Stromal cell of bone marrow (primary cell): ENCODE measurements around the gene SLC7A6.

Experiments used
- DNase-seq: peaks from one replicate; pipeline ENCODE4 v3.0.0-alpha.2; 2012; ENCODE audit warnings: low read depth

Gene SLC7A6

DNA sequence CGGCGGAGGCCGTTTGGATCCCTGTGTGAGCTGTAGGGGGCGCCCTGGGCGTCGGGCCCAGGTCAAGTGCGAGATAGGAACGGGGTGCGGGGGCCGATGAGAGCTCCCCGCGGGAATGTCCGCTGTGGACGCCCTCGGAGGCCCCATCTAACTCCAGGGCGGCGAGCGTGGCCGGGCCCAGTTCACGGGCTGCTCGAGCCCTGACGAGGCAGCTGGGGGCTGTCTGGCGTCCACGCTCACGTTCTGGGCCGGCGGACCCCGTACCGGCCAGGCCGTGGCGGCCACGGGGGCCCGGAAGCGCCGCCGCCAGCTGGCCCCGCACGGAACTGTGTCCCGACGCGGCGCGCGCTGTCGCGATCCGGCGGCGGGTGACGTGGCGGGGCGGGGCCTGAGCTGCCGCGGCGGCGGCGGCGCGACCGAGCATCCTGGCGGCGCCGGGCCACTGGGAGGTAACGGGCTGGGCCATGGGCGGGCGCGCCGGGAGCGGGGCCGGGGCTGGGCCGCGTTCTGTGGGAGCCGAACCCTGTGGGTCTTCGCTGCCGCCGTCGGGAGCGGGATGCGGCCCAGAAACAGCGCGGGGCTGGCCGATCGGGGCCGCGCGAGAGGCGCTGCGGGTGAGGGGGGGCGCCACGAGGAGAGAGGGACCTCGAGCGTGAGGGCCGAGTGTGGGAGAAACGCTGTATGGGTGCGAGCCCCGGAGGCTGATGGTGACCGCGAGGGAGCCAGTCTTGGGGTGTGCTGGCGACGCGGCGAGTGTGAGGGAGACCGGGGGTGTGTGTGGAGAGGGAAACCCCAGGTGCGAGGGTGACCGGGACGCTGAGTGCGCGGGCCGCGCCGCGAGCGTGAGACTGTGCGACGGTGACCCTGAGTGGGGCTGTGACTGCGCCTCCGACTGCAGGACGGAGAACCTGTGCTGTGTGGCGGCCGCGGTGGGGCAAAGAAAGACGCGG is at the start of gene SLC7A6:
SLC7A6 (plus strand) TSS at position 399 of the 950 bp plus-strand sequence. CDS start 10,201 bp downstream, outside the sequence.
- peak; percentile 40 for DNase-seq

DNA sequence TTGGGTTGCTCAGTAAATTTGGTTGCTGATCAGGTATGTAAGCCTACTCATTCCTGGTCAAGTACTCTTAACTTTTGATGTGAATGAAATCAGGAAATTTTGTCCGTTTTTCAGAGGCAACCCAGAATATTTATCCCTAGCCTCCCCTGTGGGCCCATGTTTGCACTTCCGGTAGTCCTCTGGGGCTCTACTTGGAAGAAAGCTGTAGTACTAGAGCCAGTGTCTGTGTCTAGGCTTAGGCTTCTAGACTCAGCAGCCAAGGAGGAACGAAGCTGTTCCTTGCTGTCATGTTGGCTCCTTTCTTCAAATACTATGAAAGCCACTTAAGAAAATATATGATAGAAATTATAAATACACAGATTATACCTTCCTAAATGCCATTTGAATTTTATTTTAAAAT is 49.6 kb upstream of the SLC7A6 start:
- DNase-seq = no peak

DNA sequence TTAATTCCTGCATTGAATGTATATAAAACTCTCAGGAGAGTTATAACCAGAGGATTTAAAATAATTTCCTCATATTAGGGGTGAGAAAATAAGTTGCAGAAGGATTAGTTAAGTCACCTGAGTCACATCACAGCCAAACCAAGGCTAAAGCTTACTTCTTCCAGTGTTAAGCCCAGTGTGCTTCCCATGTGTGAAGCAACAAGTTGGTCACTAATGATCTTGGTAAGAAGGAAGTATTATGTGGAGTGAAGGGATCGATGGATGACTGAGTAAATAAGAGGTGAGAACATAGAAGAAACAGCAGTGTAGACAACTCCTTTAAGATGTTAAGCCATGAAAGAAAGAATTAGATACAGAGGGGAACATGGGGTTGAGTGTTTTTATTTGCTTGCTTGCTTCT is 49.0 kb upstream of the SLC7A6 start:
- DNase-seq = no peak

- DNase-seq = no peak
Observed at GRCh38 chr16:68216240-68216639, 48.1 kb upstream of the SLC7A6 start.

GRCh38 chr16:68217506-68217905 is 46.8 kb upstream of the SLC7A6 start:
- DNase-seq = no peak

GRCh38 chr16:68219725-68220351 is 44.5 kb upstream of the SLC7A6 start:
- DNase-seq = no peak

- no peak for DNase-seq
Observed at GRCh38 chr16:68223072-68223471, 41.3 kb upstream of the SLC7A6 start.

GRCh38 chr16:68226116-68226515 is 38.2 kb upstream of the SLC7A6 start:
- no peak for DNase-seq

- DNase-seq = no peak
Observed at GRCh38 chr16:68227183-68227793, 37.0 kb upstream of the SLC7A6 start.

- no peak for DNase-seq
Observed at GRCh38 chr16:68227850-68228553, 36.3 kb upstream of the SLC7A6 start.

GRCh38 chr16:68228652-68229051 is 35.7 kb upstream of the SLC7A6 start:
- DNase-seq = no peak

DNA sequence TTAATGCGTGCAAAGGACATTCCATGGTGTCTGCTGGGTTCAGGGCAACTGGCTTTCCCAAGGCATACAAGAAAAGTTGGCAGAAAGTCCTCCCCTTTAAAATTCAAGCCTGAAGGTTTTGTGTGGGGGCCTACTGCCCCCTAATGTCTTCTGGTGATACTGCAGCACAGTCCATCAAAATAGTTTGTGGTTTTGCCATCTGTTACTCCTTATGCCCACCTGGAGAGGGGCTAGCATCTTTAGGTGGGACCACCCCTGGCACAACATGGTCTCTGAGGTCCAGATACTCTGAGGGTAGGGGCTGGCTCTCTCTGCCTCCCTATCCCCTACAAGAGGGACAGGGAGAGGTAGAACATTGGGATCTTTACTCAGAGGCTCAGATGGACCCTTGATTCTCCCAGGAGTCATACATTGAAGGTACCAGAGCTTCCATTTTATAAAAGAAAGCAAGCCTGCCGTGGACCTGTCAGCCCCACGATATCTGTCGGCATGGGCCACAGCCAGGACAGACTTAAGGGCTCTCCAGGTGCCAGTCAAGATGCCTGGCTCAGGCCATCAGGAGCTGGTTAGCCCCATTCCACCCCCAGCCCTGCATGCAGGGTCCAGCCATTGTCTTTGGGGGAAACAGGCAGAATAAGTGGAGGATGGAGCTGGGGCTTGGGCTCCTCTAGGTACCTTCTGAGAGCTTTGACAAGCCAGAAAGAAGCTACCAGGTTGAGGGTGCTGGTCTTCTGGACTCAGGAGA is 34.7 kb upstream of the SLC7A6 start:
- peak; percentile 41 for DNase-seq

- DNase-seq = no peak
Observed at GRCh38 chr16:68230176-68230571, 34.2 kb upstream of the SLC7A6 start.

DNA sequence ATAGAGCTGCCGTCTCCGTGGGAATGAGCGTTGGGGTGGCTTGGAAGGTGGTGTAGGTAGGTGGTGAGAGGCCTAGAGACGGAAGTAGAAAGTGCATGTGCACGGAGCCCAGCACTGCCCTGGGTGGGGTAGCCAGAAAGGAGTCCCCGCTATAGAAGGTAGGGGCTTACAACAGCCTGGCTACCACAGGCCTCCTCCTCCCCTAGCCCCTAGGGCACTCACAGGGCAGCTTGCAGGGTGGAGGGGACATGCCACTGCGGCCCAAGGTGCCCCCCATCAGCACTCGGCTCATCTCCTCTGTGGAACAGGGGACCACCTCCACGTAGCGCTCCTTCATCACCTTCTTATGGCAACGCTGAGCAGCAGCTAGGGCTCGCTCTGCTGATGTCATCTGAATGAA is 33.4 kb upstream of the SLC7A6 start:
- no peak for DNase-seq

DNA sequence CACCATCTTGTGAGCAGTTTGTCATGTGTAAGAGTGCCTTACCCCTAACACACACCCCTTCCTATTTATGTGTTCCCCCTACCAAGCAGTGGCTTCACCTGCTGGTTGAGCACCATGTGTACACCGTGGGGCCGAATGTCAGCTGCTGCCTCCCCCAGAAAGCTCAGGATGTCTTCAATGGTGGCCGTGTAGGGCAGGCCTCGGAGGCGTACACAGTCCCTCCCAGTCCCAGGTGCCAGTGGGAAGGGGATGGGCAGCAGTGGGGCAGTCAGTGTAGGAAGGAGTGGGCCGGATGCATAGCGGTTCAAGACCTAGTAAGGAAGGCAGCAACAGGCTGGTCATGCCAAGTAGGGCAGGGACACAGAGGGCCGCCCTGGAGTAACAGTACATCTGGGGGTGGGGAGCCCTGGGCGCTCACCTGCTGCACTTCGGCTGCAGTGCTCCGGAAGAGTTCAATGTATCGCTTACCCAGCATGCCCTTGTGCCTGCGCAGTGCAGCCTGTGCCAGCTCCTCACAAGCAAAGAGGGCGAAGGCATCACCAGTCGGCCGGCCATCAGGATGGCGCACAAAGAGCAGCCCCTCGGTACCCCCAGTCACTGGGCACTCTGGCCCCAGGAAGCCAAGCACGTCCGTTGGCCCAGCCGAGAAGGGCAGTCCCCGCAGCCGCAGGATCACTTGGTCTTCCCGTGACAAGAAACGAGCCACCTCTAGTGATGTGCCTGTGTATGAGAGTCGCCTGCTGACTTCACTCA is 32.8 kb upstream of the SLC7A6 start:
- DNase-seq = no peak

DNA sequence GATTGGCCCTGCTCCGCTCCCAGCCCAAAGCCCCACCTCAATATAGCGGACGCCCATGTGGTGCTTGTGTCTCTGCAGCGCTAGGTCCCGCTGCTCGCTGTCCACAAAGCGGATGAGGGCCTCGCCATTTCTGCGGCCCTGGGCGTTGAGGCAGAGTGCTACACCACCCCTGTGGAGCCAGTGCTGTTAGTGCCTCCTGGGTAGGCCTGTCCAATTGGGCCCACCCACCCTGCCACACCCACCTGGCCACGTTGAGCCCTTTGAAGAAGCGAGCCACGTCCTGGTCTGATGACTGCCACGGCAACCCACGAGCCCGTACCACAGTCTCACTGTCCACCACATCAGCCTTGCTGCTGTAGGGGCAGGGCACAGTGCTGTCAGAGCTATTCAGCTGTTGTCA is 32.0 kb upstream of the SLC7A6 start:
- no peak for DNase-seq

GRCh38 chr16:68233085-68233834 is 31.1 kb upstream of the SLC7A6 start:
- DNase-seq = no peak

DNA sequence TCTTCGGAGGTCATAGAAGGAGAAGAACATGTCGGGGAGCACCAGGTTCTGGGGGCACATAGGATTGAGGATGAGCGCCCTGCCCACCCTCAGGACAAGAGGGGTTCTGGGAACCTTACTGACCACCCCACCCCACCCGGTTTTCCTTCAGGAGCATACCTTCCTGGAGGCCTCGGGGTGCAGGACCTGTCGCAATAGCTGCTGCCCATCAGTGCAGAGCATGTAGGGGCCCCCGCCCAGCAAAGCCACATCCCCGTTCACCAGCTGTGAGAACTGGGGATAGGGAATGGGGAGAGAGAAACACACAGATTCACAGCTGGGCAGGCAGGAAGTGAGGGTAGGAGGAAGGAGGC is 30.5 kb upstream of the SLC7A6 start:
- no peak for DNase-seq

DNA sequence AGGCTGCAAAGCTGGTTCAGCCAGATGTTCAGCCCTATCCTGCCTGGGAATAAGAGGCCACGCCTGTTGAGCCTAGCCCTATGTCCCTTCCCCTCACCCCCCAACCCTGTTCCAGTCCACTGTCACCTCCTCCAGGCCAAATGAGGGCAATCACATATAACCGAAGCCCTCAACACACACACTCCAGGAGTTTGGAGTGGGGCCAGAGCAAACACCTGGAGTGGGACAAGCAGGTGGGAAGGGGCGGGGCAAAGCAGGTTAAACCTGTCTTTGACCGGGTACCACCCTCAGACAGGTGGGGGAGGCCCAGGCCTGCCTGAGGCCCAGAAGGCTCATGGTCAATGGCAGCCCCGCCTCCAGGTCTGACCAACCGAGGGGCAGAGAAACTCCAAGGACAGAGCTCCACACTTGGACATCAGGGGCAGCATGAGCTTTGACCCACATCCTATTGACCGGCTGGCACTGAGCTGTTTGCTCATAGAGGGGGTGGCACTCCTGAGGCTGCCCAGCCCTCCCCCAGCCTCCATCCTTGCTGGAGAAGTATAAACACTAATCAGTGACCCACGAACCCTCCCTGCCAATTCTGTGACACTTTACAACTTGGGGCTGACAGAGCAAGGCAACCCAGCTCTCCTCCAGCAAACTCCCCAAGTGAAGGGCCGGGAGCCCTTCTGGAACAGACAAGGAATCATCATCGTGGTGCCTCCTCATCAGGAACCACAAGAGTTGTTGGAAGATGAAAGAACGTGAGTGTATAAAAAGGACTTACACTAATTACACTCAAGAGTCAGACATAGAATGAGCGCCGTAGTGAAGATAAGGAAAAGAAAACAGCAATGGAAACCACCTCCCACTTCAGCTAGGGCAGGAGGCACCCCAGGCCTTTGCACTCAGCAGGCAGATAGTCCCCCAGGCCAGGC is 29.9 kb upstream of the SLC7A6 start:
- DNase-seq = no peak
